ENCODE results near the gene CBX5. TPM values are rescaled to one million over a fixed set of nuclear protein-coding genes. Genes with fewer than 3 reads are reported as not detected.
"Not testable (repeated sequence)": the region's sequence is repeated elsewhere in the genome, so short reads cannot be mapped to it uniquely, and the experiment has no call there.

The CBX5 gene
- total RNA-seq, 1 experiment from 2014 or later = 85.5 TPM

- H3K4me3 Mint-ChIP-seq (ENCODE audit: unreplicated experiment) = no peak overlapping the region
- CTCF ChIA-PET = interaction anchor here (0.7 kb wide), 1 partner anchor 115 kb away, joined by 3 read pairs; no protein-coding TSS in a partner anchor
- POLR2A ChIA-PET = no interaction called here
Observed at GRCh38 chr12:54239620-54240019, 40.3 kb downstream of the CBX5 start.

GRCh38 chr12:54238531-54238930 lies 41.4 kb downstream of the CBX5 start:
- no peak overlapping the region for H3K27ac Mint-ChIP-seq (ENCODE audit: unreplicated experiment)
- no peak for DNase-seq
- no peaks in the 10 kb centered on the region for H3K27me3 ChIP-seq (replicated peaks; ENCODE audit: control insufficient read depth, insufficient read depth, low read length)
- BruUV-seq (replicated peaks) = no TSS peak
- intact Hi-C loops (cut with micrococcal nuclease; ENCODE audit: unreplicated experiment) = no loop called here
- H3K4me1 ChIP-seq = no peaks in the 10 kb centered on the region
- H3K27me3 Mint-ChIP-seq (ENCODE audit: insufficient read depth, unreplicated experiment) = no peaks in the 10 kb centered on the region
- no peak overlapping the region for H3K4me3 ChIP-seq (ENCODE audit: low read depth, low read length)
- POLR2A ChIA-PET = interaction anchor here (1.0 kb wide), 1 partner anchor 41 kb away, joined by 3 read pairs; no protein-coding TSS in a partner anchor
- H3K36me3 Mint-ChIP-seq (ENCODE audit: insufficient read depth, unreplicated experiment) = no peaks in the 10 kb centered on the region
- no peaks in the 10 kb centered on the region for H3K9me3 ChIP-seq
- CTCF ChIA-PET = interaction anchor here (0.7 kb wide), 1 partner anchor 66 kb away, joined by 5 read pairs; no protein-coding TSS in a partner anchor
- no peaks in the 10 kb centered on the region for H3K4me1 Mint-ChIP-seq (ENCODE audit: low read depth, unreplicated experiment)
- no peak for TF ChIP-seq CTCF (IDR thresholded peaks at IDR 0.05; ENCODE audit: insufficient read depth in 1 of 2, low read depth in 1 of 2, low read length in 1 of 2, severe bottlenecking in 1 of 2, unreplicated experiment in 1 of 2)
- no peaks in the 10 kb centered on the region for H3K36me3 ChIP-seq (ENCODE audit: control insufficient read depth, insufficient read depth, low read length)
- no peak overlapping the region for H3K4me3 Mint-ChIP-seq (ENCODE audit: unreplicated experiment)
- no peaks in the 10 kb centered on the region for H3K9me3 Mint-ChIP-seq (ENCODE audit: unreplicated experiment)

More at GRCh38 chr12:54239620-54240019, 40.3 kb downstream of the CBX5 start:
- no peak for DNase-seq
- Histone ChIP-seq H3K4me3 (ENCODE audit: low read depth, low read length) (no peak overlapping the region), H3K4me1 (no peaks in the 10 kb centered on the region), H3K36me3 (ENCODE audit: control insufficient read depth, insufficient read depth, low read length) (no peaks in the 10 kb centered on the region), H3K27me3 (replicated peaks; ENCODE audit: control insufficient read depth, insufficient read depth, low read length) (no peaks in the 10 kb centered on the region), H3K9me3 (no peaks in the 10 kb centered on the region)
- Mint-ChIP-seq H3K36me3 (ENCODE audit: insufficient read depth, unreplicated experiment) (no peaks in the 10 kb centered on the region), H3K27ac (ENCODE audit: unreplicated experiment) (no peak overlapping the region), H3K27me3 (ENCODE audit: insufficient read depth, unreplicated experiment) (no peaks in the 10 kb centered on the region), H3K4me1 (ENCODE audit: low read depth, unreplicated experiment) (no peaks in the 10 kb centered on the region), H3K9me3 (ENCODE audit: unreplicated experiment) (no peaks in the 10 kb centered on the region)
- no peak for TF ChIP-seq CTCF (IDR thresholded peaks at IDR 0.05; ENCODE audit: insufficient read depth in 1 of 2, low read depth in 1 of 2, low read length in 1 of 2, severe bottlenecking in 1 of 2, unreplicated experiment in 1 of 2)
- no TSS peak for BruUV-seq (replicated peaks)
- intact Hi-C loops (cut with micrococcal nuclease; ENCODE audit: unreplicated experiment) = no loop called here

DNA sequence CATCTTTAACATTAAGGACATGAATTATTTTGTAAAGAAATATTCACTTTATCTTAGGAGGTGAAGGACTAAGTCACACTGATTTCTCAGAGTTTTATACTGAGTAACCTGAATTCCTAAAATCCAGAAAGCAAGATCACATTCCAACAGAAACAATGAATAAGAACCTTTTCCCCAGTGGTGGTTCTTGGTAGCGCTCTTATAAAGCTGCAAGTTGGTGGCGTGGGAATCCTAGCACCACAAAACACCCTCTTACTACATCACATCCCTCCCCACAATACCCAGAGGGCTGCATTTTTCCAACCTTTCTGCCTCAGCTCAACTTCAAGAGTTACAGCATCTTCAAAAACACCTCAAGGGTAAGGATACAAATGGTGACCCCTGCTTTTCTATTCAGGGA lies 47.1 kb downstream of the CBX5 start:
- Mint-ChIP-seq H3K9me3 (ENCODE audit: unreplicated experiment) (no peaks in the 10 kb centered on the region), H3K4me1 (ENCODE audit: low read depth, unreplicated experiment) (no peaks in the 10 kb centered on the region), H3K4me3 (ENCODE audit: unreplicated experiment) (no peak overlapping the region), H3K27ac (ENCODE audit: unreplicated experiment) (no peak overlapping the region), H3K27me3 (ENCODE audit: insufficient read depth, unreplicated experiment) (no peaks in the 10 kb centered on the region), H3K36me3 (ENCODE audit: insufficient read depth, unreplicated experiment) (no peaks in the 10 kb centered on the region)
- no peaks in the 10 kb centered on the region for H3K9me3 ChIP-seq
- BruUV-seq (replicated peaks) = no TSS peak
- no peaks in the 10 kb centered on the region for H3K36me3 ChIP-seq (ENCODE audit: control insufficient read depth, insufficient read depth, low read length)
- no peaks in the 10 kb centered on the region for H3K4me1 ChIP-seq
- DNase-seq = no peak
- intact Hi-C loops (cut with micrococcal nuclease; ENCODE audit: unreplicated experiment) = no loop called here
- ChIA-PET POLR2A (no interaction called here), CTCF (interaction anchor here (0.6 kb wide), 1 partner anchor 23 kb away, joined by 3 read pairs; no protein-coding TSS in a partner anchor)
- no peaks in the 10 kb centered on the region for H3K27me3 ChIP-seq (replicated peaks; ENCODE audit: control insufficient read depth, insufficient read depth, low read length)
- H3K4me3 ChIP-seq (ENCODE audit: low read depth, low read length) = no peak overlapping the region
- TF ChIP-seq CTCF (IDR thresholded peaks at IDR 0.05; ENCODE audit: insufficient read depth in 1 of 2, low read depth in 1 of 2, low read length in 1 of 2, severe bottlenecking in 1 of 2, unreplicated experiment in 1 of 2) = peak in 1 of 2 experiments; percentile 28

- H3K27me3 Mint-ChIP-seq (ENCODE audit: insufficient read depth, unreplicated experiment); H3K27me3 ChIP-seq (replicated peaks; ENCODE audit: control insufficient read depth, insufficient read depth, low read length); POLR2A ChIA-PET; H3K4me3 Mint-ChIP-seq (ENCODE audit: unreplicated experiment); BruUV-seq (replicated peaks); H3K36me3 ChIP-seq (ENCODE audit: control insufficient read depth, insufficient read depth, low read length); H3K4me1 Mint-ChIP-seq (ENCODE audit: low read depth, unreplicated experiment); intact Hi-C loops (cut with micrococcal nuclease; ENCODE audit: unreplicated experiment); H3K9me3 ChIP-seq; H3K27ac Mint-ChIP-seq (ENCODE audit: unreplicated experiment); H3K4me3 ChIP-seq (ENCODE audit: low read depth, low read length); H3K9me3 Mint-ChIP-seq (ENCODE audit: unreplicated experiment); H3K36me3 Mint-ChIP-seq (ENCODE audit: insufficient read depth, unreplicated experiment); H3K4me1 ChIP-seq; CTCF ChIA-PET; DNase-seq: not testable (repeated sequence)
Observed at GRCh38 chr12:54231269-54231668, 48.7 kb downstream of the CBX5 start.
